ENCODE results near the gene CTNNA1. TPM values are rescaled to one million over a fixed set of nuclear protein-coding genes. Genes with fewer than 3 reads are reported as not detected.

CTNNA1 gene
- total and polyA plus RNA-seq, 9 of the 15 experiments (the other 6 are each of a cell fraction or from before 2014, with no cell fraction given), result 29.6 to 117 (median 89.1) TPM

- no peak overlapping the region for H3K4me2 ChIP-seq (ENCODE audit: insufficient read depth, low read length)
- H3K27me3 ChIP-seq (ENCODE audit: control insufficient read depth in 2 of 2, insufficient read depth in 2 of 2, low read length in 2 of 2), result no peaks in the 10 kb centered on the region
- peaks cover 0 to 8% of the 10 kb centered on the region in 2 experiments; a peak in 2 of 5 replicates for H3K4me1 ChIP-seq (replicated peaks in 1 of 2; ENCODE audit: control insufficient read depth in 2 of 2, insufficient read depth in 2 of 2, low read length in 2 of 2)
- TF ChIP-seq MITF (IDR thresholded peaks at IDR 0.05) (no peak), NFE2L1 (tag; IDR thresholded peaks at IDR 0.05; ENCODE audit: borderline replicate concordance, low read depth) (no peak)
- H2AFZ ChIP-seq (ENCODE audit: low read depth, low read length), result no peak overlapping the region
- ATAC-seq (no peak), FAIRE-seq (no peak), DNase-seq (ENCODE audit: extremely low read depth in 1 of 4, low spot score in 3 of 4) (no peak)
- H3K9me1 ChIP-seq (ENCODE audit: control insufficient read depth, insufficient read depth, low read length), result no peaks in the 10 kb centered on the region
- no peaks in the 10 kb centered on the region for H3K36me3 ChIP-seq (ENCODE audit: control insufficient read depth, insufficient read depth, low read length)
- in situ Hi-C loops (cut with MboI), result no loop called here
- H3K27ac ChIP-seq (ENCODE audit: extremely low read depth, low read depth, low read length), result no peak overlapping the region
- 47% methylated on average over 1 of the region's 1 CpG for WGBS (ENCODE audit: insufficient coverage, low coverage, missing lambda C conversion rate)
- H3K9me3 ChIP-seq (replicated peaks; ENCODE audit: control insufficient read depth, insufficient read depth, low read depth, low read length), result no peaks in the 10 kb centered on the region
- intact Hi-C loops (cut with micrococcal nuclease), result no loop called here
- no peak overlapping the region for H3K4me3 ChIP-seq
- no TSS peak for BruUV-seq (replicated peaks)
- H4K20me1 ChIP-seq (replicated peaks; ENCODE audit: control insufficient read depth, insufficient read depth, low read length), result no peaks in the 10 kb centered on the region
- ChIA-PET CTCF (ENCODE audit: low intra/inter-chr PET ratio) (no interaction called here), POLR2A (no interaction called here)
- no peak overlapping the region for H3K9ac ChIP-seq (ENCODE audit: insufficient read depth in 1 of 2, low read depth in 2 of 2, low read length in 2 of 2)
- H3K79me2 ChIP-seq (ENCODE audit: control insufficient read depth, insufficient read depth, low read length), result no peaks in the 10 kb centered on the region
Observed at GRCh38 chr5:138895918-138896317, 142.7 kb downstream of the CTNNA1 start.

GRCh38 chr5:138898299-138898698 is 145.1 kb downstream of the CTNNA1 start:
- no TSS peak for BruUV-seq (replicated peaks)
- no peaks in the 10 kb centered on the region for H3K36me3 ChIP-seq (ENCODE audit: control insufficient read depth, insufficient read depth, low read length)
- no peak overlapping the region for H3K4me2 ChIP-seq (ENCODE audit: insufficient read depth, low read length)
- in situ Hi-C loops (cut with MboI), result no loop called here
- ChIA-PET CTCF (ENCODE audit: low intra/inter-chr PET ratio) (no interaction called here), POLR2A (interaction anchor here (1.2 kb wide), 1 partner anchor 12 kb away, joined by 3 read pairs; no protein-coding TSS in a partner anchor)
- FAIRE-seq (no peak), ATAC-seq (no peak), DNase-seq (ENCODE audit: extremely low read depth in 1 of 4, low spot score in 3 of 4) (no peak)
- WGBS (ENCODE audit: insufficient coverage, low coverage, missing lambda C conversion rate), result 80% methylated on average over 1 of the region's 1 CpG
- H3K9ac ChIP-seq (ENCODE audit: insufficient read depth in 1 of 2, low read depth in 2 of 2, low read length in 2 of 2), result no peak overlapping the region
- no peaks in the 10 kb centered on the region for H3K79me2 ChIP-seq (ENCODE audit: control insufficient read depth, insufficient read depth, low read length)
- H3K27ac ChIP-seq (ENCODE audit: extremely low read depth, low read depth, low read length), result no peak overlapping the region
- H3K9me1 ChIP-seq (ENCODE audit: control insufficient read depth, insufficient read depth, low read length), result no peaks in the 10 kb centered on the region
- intact Hi-C loops (cut with micrococcal nuclease), result no loop called here
- H4K20me1 ChIP-seq (replicated peaks; ENCODE audit: control insufficient read depth, insufficient read depth, low read length), result no peaks in the 10 kb centered on the region
- no peak overlapping the region for H2AFZ ChIP-seq (ENCODE audit: low read depth, low read length)
- H3K4me1 ChIP-seq (replicated peaks in 1 of 2; ENCODE audit: control insufficient read depth in 2 of 2, insufficient read depth in 2 of 2, low read length in 2 of 2), result peaks cover 0 to 8% of the 10 kb centered on the region in 2 experiments; a peak in 2 of 5 replicates
- no peaks in the 10 kb centered on the region for H3K27me3 ChIP-seq (ENCODE audit: control insufficient read depth in 2 of 2, insufficient read depth in 2 of 2, low read length in 2 of 2)
- H3K4me3 ChIP-seq, result no peak overlapping the region
- H3K9me3 ChIP-seq (replicated peaks; ENCODE audit: control insufficient read depth, insufficient read depth, low read depth, low read length), result no peaks in the 10 kb centered on the region
- TF ChIP-seq SRSF9 (IDR thresholded peaks at IDR 0.05; ENCODE audit: borderline replicate concordance, low read depth, low read length) (no peak), POLR2A (conservative IDR thresholded peaks at IDR 0.05) (no peak), PRPF4 (IDR thresholded peaks at IDR 0.05; ENCODE audit: insufficient read depth, low read depth, low read length, poor library complexity, severe bottlenecking) (no peak), PRDM10 (IDR thresholded peaks at IDR 0.05; ENCODE audit: partially characterized antibody) (no peak), HDAC1 (IDR thresholded peaks at IDR 0.05) (no peak), ZC3H4 (CRISPR knock-in tag; IDR thresholded peaks at IDR 0.05; ENCODE audit: borderline replicate concordance) (no peak), ILF3 (IDR thresholded peaks at IDR 0.05; ENCODE audit: borderline replicate concordance) (no peak), DNMT1 (IDR thresholded peaks at IDR 0.05) (no peak)

Measured in K562 (cell line).